Measurements from ENCODE around the gene GMDS. TPM values are rescaled to one million over a fixed set of nuclear protein-coding genes. Genes with fewer than 3 reads are reported as not detected.

GMDS gene
- total and polyA plus RNA-seq, 2 of the 8 experiments (the other 6 are each of a cell fraction or from before 2014, with no cell fraction given), result 16.8 to 50.0 TPM

DNA sequence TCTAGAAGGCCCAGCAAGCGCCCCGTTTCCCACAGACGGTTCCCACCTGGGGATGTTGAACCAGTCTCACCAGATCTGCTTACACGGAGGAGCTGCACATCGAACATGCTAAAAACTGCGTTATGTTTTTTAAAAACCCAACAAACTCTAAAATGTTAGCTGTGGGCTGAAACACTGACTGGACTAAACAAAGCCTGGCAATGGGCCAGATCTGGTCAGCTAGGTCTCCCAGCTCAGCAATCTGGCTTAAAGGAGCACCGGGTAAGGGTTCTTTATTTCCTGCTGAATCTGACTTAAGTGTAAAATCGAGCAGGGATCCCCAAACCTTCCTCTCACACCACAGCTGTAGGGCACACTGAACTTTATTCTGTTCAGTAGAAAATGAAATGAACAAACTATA lies 478.8 kb downstream of the GMDS start:
- CTCF ChIA-PET (ENCODE audit: partially characterized antibody), result interaction anchor here (1.0 to 1.1 kb wide), 2 partner anchors 9 to 15 kb away, joined by 3 to 4 read pairs; no protein-coding TSS in a partner anchor
- Histone ChIP-seq H3K9me3 (ENCODE audit: insufficient read depth in 2 of 2, low read depth in 1 of 2, low read length in 1 of 2) (no peaks in the 10 kb centered on the region), H3K4ac (replicated peaks; ENCODE audit: insufficient read length, low read depth, low read length) (no peak overlapping the region), H2BK120ac (replicated peaks; ENCODE audit: low read depth, low read length) (no peak overlapping the region), H3K27me3 (replicated peaks in 1 of 4; ENCODE audit: control insufficient read depth in 3 of 4, extremely low read depth in 1 of 4, insufficient read depth in 3 of 4, low read length in 3 of 4) (no peaks in the 10 kb centered on the region), H4K91ac (replicated peaks; ENCODE audit: insufficient read length, low read length) (no peak overlapping the region), H3K56ac (replicated peaks; ENCODE audit: insufficient read length, low read depth, low read length) (no peak overlapping the region), H2AK5ac (ENCODE audit: low read depth, low read length) (no peak overlapping the region), H3K14ac (ENCODE audit: insufficient read length) (no peak overlapping the region), H4K20me1 (replicated peaks in 1 of 2; ENCODE audit: control insufficient read depth in 1 of 2, insufficient read depth in 2 of 2, low read length in 2 of 2) (no peaks in the 10 kb centered on the region), H3K23me2 (ENCODE audit: low read depth, low read length) (no peaks in the 10 kb centered on the region), H2BK20ac (ENCODE audit: low read length) (no peak overlapping the region), H3K4me1 (replicated peaks in 1 of 4; ENCODE audit: control insufficient read depth in 3 of 4, insufficient read depth in 4 of 4, low read length in 3 of 4) (no peaks in the 10 kb centered on the region; a peak in 1 of 7 replicates), H3K4me2 (ENCODE audit: insufficient read depth in 1 of 2, low read depth in 2 of 2, low read length in 2 of 2) (no peak overlapping the region), H3K27ac (ENCODE audit: low read depth, low read length) (no peak overlapping the region), H2BK15ac (ENCODE audit: low read length) (no peak overlapping the region), H3K23ac (ENCODE audit: insufficient read length) (no peak overlapping the region), H3K18ac (ENCODE audit: extremely low read depth, low read length) (no peak overlapping the region), H3K36me3 (ENCODE audit: control insufficient read depth in 2 of 4, insufficient read depth in 4 of 4, low read length in 3 of 4) (no peaks in the 10 kb centered on the region), H2BK12ac (ENCODE audit: low read depth, low read length) (no peak overlapping the region), H4K8ac (ENCODE audit: extremely low read depth, insufficient read depth, low read length) (no peak overlapping the region), H3K79me1 (ENCODE audit: low read depth, low read length) (no peaks in the 10 kb centered on the region), H4K5ac (ENCODE audit: insufficient read length, low read depth, low read length) (no peak overlapping the region), H3K4me3 (ENCODE audit: extremely low read depth in 1 of 4, insufficient read depth in 2 of 4, low read depth in 3 of 4, low read length in 4 of 4) (no peak overlapping the region), H2AFZ (ENCODE audit: low read length) (no peak overlapping the region), H3K9ac (replicated peaks in 1 of 4; ENCODE audit: extremely low read depth in 1 of 4, low read depth in 3 of 4, low read length in 3 of 4) (no peak overlapping the region), H2BK5ac (ENCODE audit: low read depth, low read length) (no peak overlapping the region), H3K79me2 (ENCODE audit: control insufficient read depth in 1 of 2, insufficient read depth in 2 of 2, low read length in 2 of 2) (no peaks in the 10 kb centered on the region)
- no peak for DNase-seq (ENCODE audit: low read depth in 1 of 2, low spot score in 2 of 2)
- POLR2A ChIA-PET (ENCODE audit: partially characterized antibody), result interaction anchor here (0.6 kb wide), 1 partner anchor 70 kb away, joined by 3 read pairs; no protein-coding TSS in a partner anchor
- no peak for FAIRE-seq
- 84% methylated on average over 8 of the region's 8 CpGs; no CpG with 5 or more reads in 1 of the 2 experiments for WGBS, 2 experiments (ENCODE audit: extremely low coverage in 1 of 2, insufficient coverage in 1 of 2, insufficient read length in 1 of 2, insufficient replicate concordance in 2 of 2, low coverage in 1 of 2, low lambda C conversion rate in 2 of 2, missing lambda C conversion rate in 1 of 2)
- TF ChIP-seq POLR2A (IDR thresholded peaks at IDR 0.05; ENCODE audit: control extremely low read depth in 1 of 2, low read depth in 2 of 2, low read length in 2 of 2) (no peak), GTF2F1 (IDR thresholded peaks at IDR 0.05; ENCODE audit: borderline replicate concordance, low read depth, low read length) (no peak), SAP30 (IDR thresholded peaks at IDR 0.05; ENCODE audit: insufficient read depth, insufficient replicate concordance, low read length) (no peak), TBP (IDR thresholded peaks at IDR 0.05; ENCODE audit: low read depth, low read length) (no peak), POU5F1 (IDR thresholded peaks at IDR 0.05; ENCODE audit: low read depth, low read length) (no peak), RXRA (IDR thresholded peaks at IDR 0.05; ENCODE audit: insufficient read depth, low read depth, low read length) (no peak), EGR1 (IDR thresholded peaks at IDR 0.05; ENCODE audit: borderline replicate concordance, low read depth, low read length) (no peak), JUN (IDR thresholded peaks at IDR 0.05; ENCODE audit: low read depth, low read length) (no peak), SIRT6 (IDR thresholded peaks at IDR 0.05; ENCODE audit: low read length) (no peak), ASH2L (IDR thresholded peaks at IDR 0.05; ENCODE audit: low read length) (no peak), JUND (IDR thresholded peaks at IDR 0.05; ENCODE audit: low read length) (no peak), RBBP5 (IDR thresholded peaks at IDR 0.05; ENCODE audit: borderline replicate concordance, low read depth, low read length) (no peak), GABPA (IDR thresholded peaks at IDR 0.05; ENCODE audit: borderline replicate concordance, insufficient read depth, low read length) (no peak), SIN3A (conservative IDR thresholded peaks at IDR 0.05 in 1 of 2, IDR thresholded peaks at IDR 0.05 in 1 of 2; ENCODE audit: low read depth in 1 of 2, low read length in 2 of 2) (no peak)
- TF ChIP-seq, protein P1, sequence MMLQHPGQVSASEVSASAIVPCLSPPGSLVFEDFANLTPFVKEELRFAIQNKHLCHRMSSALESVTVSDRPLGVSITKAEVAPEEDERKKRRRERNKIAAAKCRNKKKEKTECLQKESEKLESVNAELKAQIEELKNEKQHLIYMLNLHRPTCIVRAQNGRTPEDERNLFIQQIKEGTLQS (IDR thresholded peaks at IDR 0.05; ENCODE audit: insufficient read depth, low read depth, low read length), result no peak
